H1 (cell line): ENCODE results near the gene CNN3. TPM values are rescaled to one million over a fixed set of nuclear protein-coding genes. Genes with fewer than 3 reads are reported as not detected.

Experiments
- polyA plus RNA-seq, 7 experiments: library from polyadenylated mRNA; depleted of rRNA in 3 of 7; stranded (reverse) in 5 of 7; unstranded in 2 of 7; fragments of >200 nt in 5 of 7; fragments of 200-250 nt in 2 of 7; gene quantifications; 1 replicate in 5 of 7; 2 replicates in 1 of 7; 4 replicates in 1 of 7; pipeline versions ENCODE4 v1.2.1 to v1.2.3, GENCODE V29; 2011 to 2013; ENCODE audit warnings: missing spikeins in 2 of 7, mixed read lengths in 2 of 7
- total RNA-seq: library from RNA; stranded (reverse); fragmentation: NEBNext Ultra II Directional; extraction: Animal tissue kit (Norgen Biotek cat#: 25700); gene quantifications from 2 replicates; pipeline ENCODE4 v1.2.1, GENCODE V29; 2021
- TF ChIP-seq, protein P1 (sequence below): fragments of 300-600 bp; sonication (generic); IDR thresholded peaks from 2 replicates; pipeline ENCODE4 v1.7.1; 2012; ENCODE audit warnings: low read length, moderate library complexity, mild to moderate bottlenecking, inconsistent platforms; ENCODE audit not compliant: insufficient replicate concordance

Gene CNN3
- total and polyA plus RNA-seq, 2 of the 8 experiments (the other 6 are each of a cell fraction or from before 2014, with no cell fraction given): 134 to 266 TPM

DNA sequence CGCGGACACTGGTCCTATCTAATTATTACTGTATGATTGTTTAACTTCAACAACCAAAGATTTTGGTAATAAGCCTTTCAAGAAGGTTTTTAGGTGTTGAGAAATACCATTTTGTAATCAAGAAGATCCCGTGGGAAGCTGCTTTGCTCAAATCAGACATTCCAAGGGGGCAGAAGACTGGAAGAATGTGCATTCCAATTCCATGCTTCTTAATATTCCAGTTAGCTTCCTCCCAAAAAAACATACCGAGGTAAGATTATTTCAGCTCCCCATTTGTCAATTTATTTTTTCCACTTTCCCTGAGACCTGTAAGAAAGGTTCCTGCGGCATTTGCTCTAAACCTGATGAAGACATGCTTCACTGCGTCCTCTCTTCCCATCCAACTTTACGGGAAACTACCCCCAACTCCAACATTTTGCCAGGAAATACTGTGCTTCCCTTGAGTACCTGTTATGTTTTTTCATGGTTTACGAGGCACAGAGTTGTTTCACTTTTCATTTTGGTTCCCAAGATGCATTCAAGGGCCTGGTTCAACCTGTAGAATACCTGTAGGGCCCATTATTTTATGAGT lies 4.1 kb downstream of the CNN3 start (continued):
- TF ChIP-seq, protein P1, sequence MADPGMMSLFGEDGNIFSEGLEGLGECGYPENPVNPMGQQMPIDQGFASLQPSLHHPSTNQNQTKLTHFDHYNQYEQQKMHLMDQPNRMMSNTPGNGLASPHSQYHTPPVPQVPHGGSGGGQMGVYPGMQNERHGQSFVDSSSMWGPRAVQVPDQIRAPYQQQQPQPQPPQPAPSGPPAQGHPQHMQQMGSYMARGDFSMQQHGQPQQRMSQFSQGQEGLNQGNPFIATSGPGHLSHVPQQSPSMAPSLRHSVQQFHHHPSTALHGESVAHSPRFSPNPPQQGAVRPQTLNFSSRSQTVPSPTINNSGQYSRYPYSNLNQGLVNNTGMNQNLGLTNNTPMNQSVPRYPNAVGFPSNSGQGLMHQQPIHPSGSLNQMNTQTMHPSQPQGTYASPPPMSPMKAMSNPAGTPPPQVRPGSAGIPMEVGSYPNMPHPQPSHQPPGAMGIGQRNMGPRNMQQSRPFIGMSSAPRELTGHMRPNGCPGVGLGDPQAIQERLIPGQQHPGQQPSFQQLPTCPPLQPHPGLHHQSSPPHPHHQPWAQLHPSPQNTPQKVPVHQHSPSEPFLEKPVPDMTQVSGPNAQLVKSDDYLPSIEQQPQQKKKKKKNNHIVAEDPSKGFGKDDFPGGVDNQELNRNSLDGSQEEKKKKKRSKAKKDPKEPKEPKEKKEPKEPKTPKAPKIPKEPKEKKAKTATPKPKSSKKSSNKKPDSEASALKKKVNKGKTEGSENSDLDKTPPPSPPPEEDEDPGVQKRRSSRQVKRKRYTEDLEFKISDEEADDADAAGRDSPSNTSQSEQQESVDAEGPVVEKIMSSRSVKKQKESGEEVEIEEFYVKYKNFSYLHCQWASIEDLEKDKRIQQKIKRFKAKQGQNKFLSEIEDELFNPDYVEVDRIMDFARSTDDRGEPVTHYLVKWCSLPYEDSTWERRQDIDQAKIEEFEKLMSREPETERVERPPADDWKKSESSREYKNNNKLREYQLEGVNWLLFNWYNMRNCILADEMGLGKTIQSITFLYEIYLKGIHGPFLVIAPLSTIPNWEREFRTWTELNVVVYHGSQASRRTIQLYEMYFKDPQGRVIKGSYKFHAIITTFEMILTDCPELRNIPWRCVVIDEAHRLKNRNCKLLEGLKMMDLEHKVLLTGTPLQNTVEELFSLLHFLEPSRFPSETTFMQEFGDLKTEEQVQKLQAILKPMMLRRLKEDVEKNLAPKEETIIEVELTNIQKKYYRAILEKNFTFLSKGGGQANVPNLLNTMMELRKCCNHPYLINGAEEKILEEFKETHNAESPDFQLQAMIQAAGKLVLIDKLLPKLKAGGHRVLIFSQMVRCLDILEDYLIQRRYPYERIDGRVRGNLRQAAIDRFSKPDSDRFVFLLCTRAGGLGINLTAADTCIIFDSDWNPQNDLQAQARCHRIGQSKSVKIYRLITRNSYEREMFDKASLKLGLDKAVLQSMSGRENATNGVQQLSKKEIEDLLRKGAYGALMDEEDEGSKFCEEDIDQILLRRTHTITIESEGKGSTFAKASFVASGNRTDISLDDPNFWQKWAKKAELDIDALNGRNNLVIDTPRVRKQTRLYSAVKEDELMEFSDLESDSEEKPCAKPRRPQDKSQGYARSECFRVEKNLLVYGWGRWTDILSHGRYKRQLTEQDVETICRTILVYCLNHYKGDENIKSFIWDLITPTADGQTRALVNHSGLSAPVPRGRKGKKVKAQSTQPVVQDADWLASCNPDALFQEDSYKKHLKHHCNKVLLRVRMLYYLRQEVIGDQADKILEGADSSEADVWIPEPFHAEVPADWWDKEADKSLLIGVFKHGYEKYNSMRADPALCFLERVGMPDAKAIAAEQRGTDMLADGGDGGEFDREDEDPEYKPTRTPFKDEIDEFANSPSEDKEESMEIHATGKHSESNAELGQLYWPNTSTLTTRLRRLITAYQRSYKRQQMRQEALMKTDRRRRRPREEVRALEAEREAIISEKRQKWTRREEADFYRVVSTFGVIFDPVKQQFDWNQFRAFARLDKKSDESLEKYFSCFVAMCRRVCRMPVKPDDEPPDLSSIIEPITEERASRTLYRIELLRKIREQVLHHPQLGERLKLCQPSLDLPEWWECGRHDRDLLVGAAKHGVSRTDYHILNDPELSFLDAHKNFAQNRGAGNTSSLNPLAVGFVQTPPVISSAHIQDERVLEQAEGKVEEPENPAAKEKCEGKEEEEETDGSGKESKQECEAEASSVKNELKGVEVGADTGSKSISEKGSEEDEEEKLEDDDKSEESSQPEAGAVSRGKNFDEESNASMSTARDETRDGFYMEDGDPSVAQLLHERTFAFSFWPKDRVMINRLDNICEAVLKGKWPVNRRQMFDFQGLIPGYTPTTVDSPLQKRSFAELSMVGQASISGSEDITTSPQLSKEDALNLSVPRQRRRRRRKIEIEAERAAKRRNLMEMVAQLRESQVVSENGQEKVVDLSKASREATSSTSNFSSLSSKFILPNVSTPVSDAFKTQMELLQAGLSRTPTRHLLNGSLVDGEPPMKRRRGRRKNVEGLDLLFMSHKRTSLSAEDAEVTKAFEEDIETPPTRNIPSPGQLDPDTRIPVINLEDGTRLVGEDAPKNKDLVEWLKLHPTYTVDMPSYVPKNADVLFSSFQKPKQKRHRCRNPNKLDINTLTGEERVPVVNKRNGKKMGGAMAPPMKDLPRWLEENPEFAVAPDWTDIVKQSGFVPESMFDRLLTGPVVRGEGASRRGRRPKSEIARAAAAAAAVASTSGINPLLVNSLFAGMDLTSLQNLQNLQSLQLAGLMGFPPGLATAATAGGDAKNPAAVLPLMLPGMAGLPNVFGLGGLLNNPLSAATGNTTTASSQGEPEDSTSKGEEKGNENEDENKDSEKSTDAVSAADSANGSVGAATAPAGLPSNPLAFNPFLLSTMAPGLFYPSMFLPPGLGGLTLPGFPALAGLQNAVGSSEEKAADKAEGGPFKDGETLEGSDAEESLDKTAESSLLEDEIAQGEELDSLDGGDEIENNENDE: no peak
